SK-N-DZ (cell line): ENCODE measurements around the gene ARHGDIG. TPM values are rescaled to one million over a fixed set of nuclear protein-coding genes. Genes with fewer than 3 reads are reported as not detected.
"Not testable (repeated sequence)": the region's sequence is repeated elsewhere in the genome, so short reads cannot be mapped to it uniquely, and the experiment has no call there.

Experiments
- DNase-seq: peaks from one replicate; pipeline ENCODE4 v3.0.0-alpha.2; 2015; ENCODE audit warnings: low spot score
- polyA plus RNA-seq, 2 experiments: library from polyadenylated mRNA; depleted of rRNA; stranded (reverse); fragments of >200 nt; gene quantifications; 2 replicates each; pipeline ENCODE4 v1.2.3, GENCODE V29; 2014

ARHGDIG gene
- polyA plus RNA-seq (2014; cell fraction: cytosol; rRNA removed) = 1.6 and 3.0 TPM in 2 replicates
- polyA plus RNA-seq (2014; cell fraction: nucleus; rRNA removed) = 8.6 and 24.7 TPM in 2 replicates

- no peak for DNase-seq
These were observed at the start of gene ARHGDIG for GRCh38 chr16:280552-280951. Gene ARHGDIG, plus strand, starts transcription at chr16:280591. Its CDS starts 90 bp downstream, at chr16:280681.

- no peak for DNase-seq
These were observed 49.4 kb upstream of the ARHGDIG start for GRCh38 chr16:230949-231348.

GRCh38 chr16:234468-235305 lies 45.7 kb upstream of the ARHGDIG start, which contains the start of gene FAM234A:
Gene FAM234A, plus strand, starts transcription at chr16:234821. Its CDS starts 19,593 bp downstream, at chr16:254414.
- peak; percentile 94 for DNase-seq

- DNase-seq = no peak
These were observed 40.5 kb upstream of the ARHGDIG start for GRCh38 chr16:239948-240277.

- no peak for DNase-seq
These were observed 39.8 kb upstream of the ARHGDIG start for GRCh38 chr16:240559-240958.

DNA sequence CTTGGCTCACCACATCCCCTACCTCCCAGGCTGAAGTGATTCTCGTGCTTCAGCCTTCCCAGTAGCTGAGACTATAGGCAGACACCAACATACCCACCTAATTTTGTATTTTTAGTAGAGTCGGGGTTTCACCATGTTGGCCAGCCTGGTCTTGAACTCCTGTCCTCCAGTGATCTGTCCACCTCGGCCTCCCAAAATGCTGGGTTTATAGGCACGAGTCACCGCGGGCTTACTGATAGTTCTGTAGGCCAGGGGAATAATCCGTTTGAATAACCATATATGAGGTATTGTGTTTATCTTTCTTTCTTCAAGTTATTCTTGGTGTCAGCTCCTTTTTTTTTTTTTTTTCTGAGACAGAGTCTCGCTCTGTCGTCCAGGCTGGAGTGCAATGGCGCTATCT lies 38.1 kb upstream of the ARHGDIG start:
- DNase-seq = no peak

- no peak for DNase-seq
These were observed 37.0 kb upstream of the ARHGDIG start for GRCh38 chr16:243348-243747.

DNA sequence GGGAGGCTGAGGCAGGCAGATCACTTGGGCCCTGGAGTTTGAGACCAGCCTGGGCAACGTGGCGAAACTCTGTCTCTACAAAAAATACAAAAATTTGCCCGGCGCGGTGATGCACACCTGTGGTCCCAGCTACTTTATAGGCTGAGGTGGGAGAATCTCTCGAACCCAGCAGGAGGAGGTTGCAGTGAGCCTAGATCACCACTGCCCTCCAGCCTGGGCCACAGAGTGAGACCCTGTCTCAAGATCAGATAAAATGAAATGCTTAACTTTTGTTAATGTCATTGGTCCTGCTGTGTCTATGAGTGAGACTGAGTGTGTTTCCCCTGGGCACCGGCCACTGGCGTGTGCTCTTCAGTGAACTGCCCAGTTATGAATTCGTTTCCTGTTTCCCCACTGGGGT lies 35.3 kb upstream of the ARHGDIG start:
- no peak for DNase-seq

DNA sequence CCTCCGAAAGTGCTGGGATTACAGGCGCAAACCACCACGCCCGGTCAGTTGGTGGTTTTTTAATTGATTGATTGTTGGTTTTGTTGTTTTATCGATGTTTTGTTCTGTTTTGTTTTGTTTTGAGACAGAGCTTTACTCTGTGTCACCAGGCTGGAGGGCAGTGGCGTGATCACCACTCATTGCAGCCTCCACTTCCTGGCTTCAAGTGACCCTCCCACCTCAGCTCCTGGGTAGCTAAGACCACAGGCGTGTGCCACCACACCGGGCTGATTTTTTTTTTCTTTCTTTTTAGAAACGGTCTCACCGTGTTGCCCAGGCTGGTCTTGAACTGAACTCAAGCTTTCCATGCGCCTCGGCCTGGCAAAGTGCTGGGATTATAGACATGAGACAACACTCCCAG lies 33.4 kb upstream of the ARHGDIG start:
- no peak for DNase-seq

- no peak for DNase-seq
These were observed 31.0 kb upstream of the ARHGDIG start for GRCh38 chr16:249431-249830.

- no peak for DNase-seq
These were observed 27.7 kb upstream of the ARHGDIG start for GRCh38 chr16:252366-253337.

DNA sequence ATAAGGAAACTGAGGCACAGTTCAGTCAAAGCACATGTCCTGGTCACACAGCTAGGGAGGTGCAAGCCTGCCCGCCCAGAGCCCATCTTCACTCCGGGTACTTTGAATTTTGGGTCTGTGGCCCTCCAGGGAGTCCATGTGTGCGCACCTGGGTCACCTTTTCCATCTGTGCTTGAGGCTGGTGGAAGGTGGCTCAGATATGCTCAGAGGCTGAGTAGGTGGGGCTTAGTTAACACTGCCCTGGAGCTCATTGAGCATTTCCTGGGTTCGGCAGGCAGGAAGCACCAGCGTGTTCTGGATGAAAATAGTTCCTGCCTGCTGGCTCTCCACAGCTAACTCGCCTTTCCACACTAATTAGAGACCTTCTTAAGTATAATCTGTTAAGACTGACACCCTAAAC lies 26.6 kb upstream of the ARHGDIG start:
- DNase-seq = no peak

DNA sequence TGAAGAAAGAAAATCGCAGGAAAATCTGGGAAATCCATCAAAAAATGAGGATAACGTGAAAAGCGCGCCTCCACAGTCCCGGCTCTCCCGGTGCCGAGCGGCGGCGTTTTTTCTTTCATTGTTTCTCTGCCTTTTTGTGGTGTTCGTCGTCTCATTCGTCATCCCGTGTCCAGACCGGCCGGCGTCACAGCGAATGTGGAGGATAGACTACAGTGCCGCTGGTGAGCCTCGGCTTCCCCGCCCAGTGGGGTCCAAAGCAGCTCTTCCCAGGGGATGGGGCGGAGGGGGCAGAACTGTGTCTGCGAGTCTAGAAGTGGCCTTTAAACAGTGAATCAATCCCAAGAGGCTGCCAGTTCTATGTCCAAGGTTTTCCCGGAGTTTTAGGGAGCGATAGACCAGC lies 25.9 kb upstream of the ARHGDIG start:
- no peak for DNase-seq

GRCh38 chr16:255183-255582 lies 25.2 kb upstream of the ARHGDIG start:
- no peak for DNase-seq

DNA sequence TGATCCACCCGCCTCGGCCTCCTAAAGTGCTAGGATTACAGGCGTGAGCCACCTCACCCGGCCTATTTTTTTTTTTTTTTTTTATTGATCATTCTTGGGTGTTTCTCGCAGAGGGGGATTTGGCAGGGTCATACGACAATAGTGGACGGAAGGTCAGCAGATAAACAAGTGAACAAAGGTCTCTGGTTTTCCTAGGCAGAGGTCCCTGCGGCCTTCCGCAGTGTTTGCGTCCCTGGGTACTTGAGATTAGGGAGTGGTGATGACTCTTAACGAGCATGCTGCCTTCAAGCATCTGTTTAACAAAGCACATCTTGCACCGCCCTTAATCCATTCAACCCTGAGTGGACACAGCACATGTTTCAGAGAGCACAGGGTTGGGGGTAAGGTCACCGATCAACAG lies 22.3 kb upstream of the ARHGDIG start:
- DNase-seq = not testable (repeated sequence)

GRCh38 chr16:259226-259625 lies 21.2 kb upstream of the ARHGDIG start:
- DNase-seq = no peak

DNA sequence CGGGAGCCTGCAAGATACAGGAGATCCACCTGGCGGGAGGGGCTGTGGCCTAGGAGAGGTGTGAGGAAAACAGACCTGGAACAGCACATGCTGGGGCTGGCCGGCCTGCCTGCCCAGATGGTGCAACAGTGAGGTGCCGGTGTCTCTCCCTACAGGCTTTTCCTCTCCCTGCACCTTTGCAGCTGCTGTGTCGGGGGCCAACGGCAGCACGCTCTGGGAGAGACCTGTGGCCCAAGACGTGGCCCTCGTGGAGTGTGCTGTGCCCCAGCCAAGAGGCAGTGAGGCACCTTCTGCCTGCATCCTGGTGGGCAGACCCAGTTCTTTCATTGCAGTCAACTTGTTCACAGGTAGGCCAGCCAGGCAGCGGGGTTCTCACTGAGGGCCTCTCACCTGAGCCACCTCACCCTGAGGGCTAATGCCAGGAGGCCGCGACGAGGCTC lies 20.6 kb upstream of the ARHGDIG start:
- no peak for DNase-seq

GRCh38 chr16:260326-260725 lies 20.1 kb upstream of the ARHGDIG start:
- DNase-seq = no peak

DNA sequence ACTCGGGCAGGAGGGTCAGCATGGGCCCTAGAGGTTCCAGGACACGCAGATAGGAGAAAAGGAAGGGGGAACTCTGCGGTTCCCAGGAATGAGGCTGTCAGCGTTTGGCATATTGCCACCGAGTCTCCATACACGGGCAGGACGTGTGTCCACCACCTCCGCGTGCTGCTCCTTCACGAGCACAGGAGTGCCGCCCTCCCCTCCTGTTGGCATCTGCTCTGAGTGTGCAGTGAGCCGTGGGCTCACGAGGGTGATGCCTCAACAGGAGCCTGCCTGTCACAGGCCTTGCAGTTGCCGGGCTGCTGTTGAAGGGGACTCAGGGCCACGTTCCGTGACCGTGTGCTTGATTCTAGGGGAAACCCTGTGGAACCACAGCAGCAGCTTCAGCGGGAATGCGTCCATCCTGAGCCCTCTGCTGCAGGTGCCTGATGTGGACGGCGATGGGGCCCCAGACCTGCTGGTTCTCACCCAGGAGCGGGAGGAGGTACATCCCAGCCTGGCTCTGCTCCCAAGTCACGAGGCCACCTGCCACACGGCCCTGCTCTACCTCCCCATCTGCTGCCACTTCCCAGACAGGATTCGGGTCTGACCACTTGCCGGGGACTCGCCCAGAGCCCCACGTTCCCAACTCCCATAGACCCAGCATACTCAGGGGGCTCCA lies 19.2 kb upstream of the ARHGDIG start:
- no peak for DNase-seq

GRCh38 chr16:262121-262745 lies 18.2 kb upstream of the ARHGDIG start:
- DNase-seq = no peak

- no peak for DNase-seq
These were observed 17.1 kb upstream of the ARHGDIG start for GRCh38 chr16:263182-263774.
